Measurements from ENCODE around the gene ADAT1. TPM values are rescaled to one million over a fixed set of nuclear protein-coding genes. Genes with fewer than 3 reads are reported as not detected.

Gene ADAT1
- total and polyA plus RNA-seq, 2 of the 8 experiments (the other 6 are each of a cell fraction or from before 2014, with no cell fraction given) = 30.7 to 44.7 TPM

- TF ChIP-seq YY1 (IDR thresholded peaks at IDR 0.05; ENCODE audit: low read depth, low read length) (0 out of 2 replicates have a peak, but pooled peaks have one; percentile 22), SIRT6 (IDR thresholded peaks at IDR 0.05; ENCODE audit: low read length) (no peak), CTCF (IDR thresholded peaks at IDR 0.05; ENCODE audit: control extremely low read depth in 1 of 3, insufficient read depth in 1 of 3, low read depth in 1 of 3, low read length in 3 of 3) (peak; percentile 62 to 92 (median 78)), TBP (IDR thresholded peaks at IDR 0.05; ENCODE audit: low read depth, low read length) (no peak), ASH2L (IDR thresholded peaks at IDR 0.05; ENCODE audit: low read length) (no peak), CBX8 (IDR thresholded peaks at IDR 0.05; ENCODE audit: borderline replicate concordance, low read depth, low read length) (no peak), SIX5 (IDR thresholded peaks at IDR 0.05; ENCODE audit: low read depth, low read length) (no peak), RFX5 (IDR thresholded peaks at IDR 0.05; ENCODE audit: borderline replicate concordance, low read depth, low read length) (no peak), JUN (IDR thresholded peaks at IDR 0.05; ENCODE audit: low read depth, low read length) (no peak), POLR2A (IDR thresholded peaks at IDR 0.05; ENCODE audit: control extremely low read depth in 1 of 2, low read depth in 2 of 2, low read length in 2 of 2) (0 out of 3 replicates have a peak, but pooled peaks of 1 of the 2 experiments have one; percentile 28), SP4 (IDR thresholded peaks at IDR 0.05; ENCODE audit: low read length) (no peak), CHD2 (IDR thresholded peaks at IDR 0.05; ENCODE audit: low read length) (no peak), RAD21 (IDR thresholded peaks at IDR 0.05 in 1 of 2, conservative IDR thresholded peaks at IDR 0.05 in 1 of 2; ENCODE audit: low read depth in 2 of 2, low read length in 2 of 2) (peak; percentile 81 to 87), EGR1 (IDR thresholded peaks at IDR 0.05; ENCODE audit: borderline replicate concordance, low read depth, low read length) (peak; percentile 34; the same call in 1 of the 2 replicates), SIN3A (conservative IDR thresholded peaks at IDR 0.05 in 1 of 2, IDR thresholded peaks at IDR 0.05 in 1 of 2; ENCODE audit: low read depth in 1 of 2, low read length in 2 of 2) (peak in 1 of 2 experiments; percentile 61; a peak in 1 of 4 replicates), TEAD4 (IDR thresholded peaks at IDR 0.05; ENCODE audit: low read depth, low read length) (no peak), PHF8 (conservative IDR thresholded peaks at IDR 0.05; ENCODE audit: low read depth, low read length) (no peak), POU5F1 (IDR thresholded peaks at IDR 0.05; ENCODE audit: low read depth, low read length) (no peak), TCF12 (IDR thresholded peaks at IDR 0.05; ENCODE audit: low read depth, low read length) (no peak), POLR2AphosphoS5 (IDR thresholded peaks at IDR 0.05; ENCODE audit: low read depth, low read length) (no peak), E2F6 (IDR thresholded peaks at IDR 0.05) (no peak), CHD1 (IDR thresholded peaks at IDR 0.05; ENCODE audit: low read depth, low read length) (no peak)
These were observed 72.8 kb downstream of the ADAT1 start (continued) for GRCh38 chr16:75550211-75550662.

Data from H1 (cell line).